Gastroesophageal sphincter (tissue), 4 donors: Measurements from ENCODE around the gene MZF1. TPM values are rescaled to one million over a fixed set of nuclear protein-coding genes. Genes with fewer than 3 reads are reported as not detected.
A peak's percentile ranks its signal among the peaks of the same experiment; 100 is the strongest.

ENCODE experiments used
- ATAC-seq: fragments of 150-250 bp; one replicate; pipeline ENCODE4 v1.9.1; 2016; ENCODE audit warnings: mild to moderate bottlenecking, moderate library complexity
- H3K27ac ChIP-seq, 4 donors: fragments of 200-600 bp; sonication (generic) in 3 of 4; 1 replicate in 3 of 4; 2 replicates in 1 of 4; pipeline ENCODE4 v1.5.1; 2016 to 2019
- H3K27me3 ChIP-seq: fragments of 200-600 bp; sonication (generic); one replicate; pipeline ENCODE4 v1.5.1; 2019
- H3K36me3 ChIP-seq, 2 donors: fragments of 200-600 bp; sonication (generic); one replicate each; pipeline ENCODE4 v1.5.1; 2019; ENCODE audit warnings: control low read depth in 1 of 2
- H3K4me1 ChIP-seq, 3 donors: fragments of 200-600 bp; sonication (generic); 1 replicate in 2 of 3; 2 replicates in 1 of 3; pipeline ENCODE4 v1.5.1; 2016 to 2019; ENCODE audit warnings: control low read depth in 2 of 3
- H3K4me3 ChIP-seq, 2 donors: fragments of 200-600 bp; sonication (generic); one replicate each; pipeline ENCODE4 v1.5.1; 2019; ENCODE audit warnings: mild to moderate bottlenecking in 1 of 2, moderate library complexity in 1 of 2
- H3K9me3 ChIP-seq, 3 donors: fragments of 200-600 bp; sonication (generic); one replicate each; pipeline ENCODE4 v1.5.1; 2017 to 2019; ENCODE audit warnings: control low read depth in 2 of 3
- CTCF ChIP-seq, 4 experiments: fragments of 200-600 bp in 2 of 4; fragments of 450-650 bp in 2 of 4; sonication (generic) in 1 of 4; IDR thresholded peaks; one replicate each; pipeline ENCODE4 v1.5.1; 2017 to 2019; ENCODE audit warnings: antibody characterized with exemption in 4 of 4, mild to moderate bottlenecking in 2 of 4, moderate library complexity in 2 of 4
- EP300 ChIP-seq: sonication (generic); formaldehyde crosslinking; IDR thresholded peaks from one replicate; pipeline ENCODE4 v1.6.1; 2017; ENCODE audit warnings: antibody characterized with exemption, mild to moderate bottlenecking
- POLR2A ChIP-seq, 2 donors: fragments of 450-650 bp; IDR thresholded peaks; one replicate each; pipeline ENCODE4 v1.6.1; 2017; ENCODE audit warnings: antibody characterized with exemption in 2 of 2, mild to moderate bottlenecking in 2 of 2, moderate library complexity in 1 of 2
- POLR2AphosphoS5 ChIP-seq: sonication (generic); formaldehyde crosslinking; IDR thresholded peaks from one replicate; pipeline ENCODE4 v1.6.1; 2017; ENCODE audit warnings: antibody characterized with exemption
- WGBS, 2 donors: methylation state at CpG; one replicate each; pipeline ENCODE4 v1.1.5; 2018; ENCODE audit warnings: low coverage in 1 of 2; 5-methylcytosine and 5-hydroxymethylcytosine counted together
- total RNA-seq, 4 donors: library from RNA; depleted of rRNA; stranded (reverse); fragments of >200 nt; gene quantifications; one replicate each; pipeline ENCODE4 v1.1.0, GENCODE V29; 2016

Gene MZF1
- total RNA-seq, 4 donors from 2014 or later = 13.4 to 43.7 (median 22.4) TPM

- H3K4me1 ChIP-seq = peaks cover 8 to 70% (median 34%) of the 10 kb centered on the region in 3 donors
- TF ChIP-seq EP300 = no peak
- H3K36me3 ChIP-seq = peaks cover 0 to 25% of the 10 kb centered on the region in 2 donors
- no peaks in the 10 kb centered on the region for H3K27me3 ChIP-seq
- ATAC-seq = no peak
- H3K27ac ChIP-seq = peak overlapping the region in 3 of 4 donors; percentile 96 to 97 (median 97)
- WGBS, 2 donors = 82 to 94% methylated on average over 10 to 13 of the region's 65 CpGs
- no peak overlapping the region for H3K4me3 ChIP-seq
- no peaks in the 10 kb centered on the region for H3K9me3 ChIP-seq
These were observed 55.9 kb downstream of the MZF1 start for GRCh38 chr19:58516964-58517833.

GRCh38 chr19:58516246-58516836 lies 56.8 kb downstream of the MZF1 start:
- H3K9me3 ChIP-seq = no peaks in the 10 kb centered on the region
- H3K27me3 ChIP-seq = no peaks in the 10 kb centered on the region
- 85 to 86% methylated on average over 5 to 6 of the region's 25 CpGs for WGBS, 2 donors
- ATAC-seq = no peak
- peaks cover 8 to 70% (median 34%) of the 10 kb centered on the region in 3 donors for H3K4me1 ChIP-seq
- H3K27ac ChIP-seq = peak overlapping the region in 2 of 4 donors; percentile 37 to 77
- TF ChIP-seq POLR2A (IDR thresholded peaks at IDR 0.05) = no peak
- TF ChIP-seq POLR2AphosphoS5 = no peak
- no peak for TF ChIP-seq CTCF (IDR thresholded peaks at IDR 0.05)
- no peak for TF ChIP-seq EP300
- H3K4me3 ChIP-seq = no peak overlapping the region
- peaks cover 0 to 25% of the 10 kb centered on the region in 2 donors for H3K36me3 ChIP-seq

DNA sequence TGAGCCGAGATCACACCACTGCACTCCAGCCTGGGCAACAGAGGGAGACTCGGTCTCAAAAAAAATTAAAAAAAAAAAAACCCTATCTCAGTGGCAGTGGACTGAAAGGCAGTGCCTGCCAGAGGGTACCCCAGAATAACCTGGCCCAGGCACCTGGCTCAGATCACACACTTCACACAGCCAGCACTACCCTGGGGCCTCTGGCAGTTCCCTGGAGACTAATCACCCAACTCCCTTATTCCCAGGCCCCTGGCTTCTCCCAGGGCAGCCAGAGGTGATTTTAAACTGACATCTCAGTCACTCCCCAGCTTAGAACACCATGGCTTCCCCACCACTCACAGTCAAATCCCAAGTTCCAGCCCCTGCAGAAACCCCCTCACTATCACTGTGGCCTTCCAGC lies 57.9 kb downstream of the MZF1 start:
- TF ChIP-seq POLR2AphosphoS5 (no peak), CTCF (IDR thresholded peaks at IDR 0.05) (no peak), POLR2A (IDR thresholded peaks at IDR 0.05) (no peak), EP300 (no peak)
- whole genome bisulfite sequencing, 2 donors = 83% methylated on average over 1 of the region's 2 CpGs; no CpG with 5 or more reads in 1 of the 2 donors
- Histone ChIP-seq H3K4me3 (no peak overlapping the region), H3K4me1 (peaks cover 8 to 65% (median 29%) of the 10 kb centered on the region in 3 donors), H3K27ac (peak overlapping the region in 1 of 4 donors; percentile 77), H3K27me3 (no peaks in the 10 kb centered on the region), H3K9me3 (no peaks in the 10 kb centered on the region), H3K36me3 (peaks cover 0 to 25% of the 10 kb centered on the region in 2 donors)
- no peak for ATAC-seq

- ATAC-seq = no peak
- WGBS, 2 donors = 20 to 80% methylated on average over 1 of the region's 3 CpGs
- peaks cover 0 to 25% of the 10 kb centered on the region in 2 donors for H3K36me3 ChIP-seq
- H3K4me3 ChIP-seq = peak overlapping the region in 1 of 2 donors; percentile 52
- no peaks in the 10 kb centered on the region for H3K9me3 ChIP-seq
- H3K27ac ChIP-seq = peak overlapping the region in 3 of 4 donors; percentile 77 to 83 (median 80)
- peaks cover 8 to 61% (median 28%) of the 10 kb centered on the region in 3 donors for H3K4me1 ChIP-seq
- H3K27me3 ChIP-seq = no peaks in the 10 kb centered on the region
- TF ChIP-seq EP300 = no peak
- TF ChIP-seq POLR2A (IDR thresholded peaks at IDR 0.05) = no peak
- TF ChIP-seq CTCF (IDR thresholded peaks at IDR 0.05) = no peak
- no peak for TF ChIP-seq POLR2AphosphoS5
These were observed 58.5 kb downstream of the MZF1 start for GRCh38 chr19:58514564-58515022.
